ENCODE measurements around the gene ZNF488. TPM values are rescaled to one million over a fixed set of nuclear protein-coding genes. Genes with fewer than 3 reads are reported as not detected.

Gene ZNF488, protein sequence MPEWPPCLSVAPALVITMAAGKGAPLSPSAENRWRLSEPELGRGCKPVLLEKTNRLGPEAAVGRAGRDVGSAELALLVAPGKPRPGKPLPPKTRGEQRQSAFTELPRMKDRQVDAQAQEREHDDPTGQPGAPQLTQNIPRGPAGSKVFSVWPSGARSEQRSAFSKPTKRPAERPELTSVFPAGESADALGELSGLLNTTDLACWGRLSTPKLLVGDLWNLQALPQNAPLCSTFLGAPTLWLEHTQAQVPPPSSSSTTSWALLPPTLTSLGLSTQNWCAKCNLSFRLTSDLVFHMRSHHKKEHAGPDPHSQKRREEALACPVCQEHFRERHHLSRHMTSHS
- under 0.01 TPM in 1 of 2 replicates, not detected in the other for total RNA-seq

GRCh38 chr10:47384148-47384921, at the start of gene ZNF488:
Gene ZNF488 (minus strand): TSS chr10:47384293. CDS start chr10:47368829, 15,464 bp downstream.

DNA sequence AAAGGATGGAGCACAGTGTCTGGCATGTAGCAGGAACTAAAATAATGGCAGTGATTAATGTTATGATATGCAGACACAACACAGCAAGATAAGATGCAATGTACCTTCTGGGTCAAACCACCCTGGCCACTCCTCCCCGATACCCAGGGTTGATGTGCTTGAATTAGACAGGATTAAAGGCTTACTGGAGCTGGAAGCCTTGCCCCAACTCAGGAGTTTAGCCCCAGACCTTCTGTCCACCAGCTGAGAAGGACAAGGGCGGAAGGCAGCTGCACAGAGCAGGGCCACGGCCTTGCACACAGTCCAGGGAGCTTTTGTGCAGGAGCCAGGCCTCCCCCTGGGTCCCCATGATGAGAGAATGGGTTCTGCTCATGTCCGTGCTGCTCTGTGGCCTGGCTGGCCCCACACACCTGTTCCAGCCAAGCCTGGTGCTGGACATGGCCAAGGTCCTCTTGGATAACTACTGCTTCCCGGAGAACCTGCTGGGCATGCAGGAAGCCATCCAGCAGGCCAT, 35.9 kb downstream of the ZNF488 start, which contains the start of gene RBP3:
Gene RBP3, plus strand, starts transcription at position 226 of the 514 bp plus-strand sequence. Its CDS starts 122 bp downstream, at position 348.

DNA sequence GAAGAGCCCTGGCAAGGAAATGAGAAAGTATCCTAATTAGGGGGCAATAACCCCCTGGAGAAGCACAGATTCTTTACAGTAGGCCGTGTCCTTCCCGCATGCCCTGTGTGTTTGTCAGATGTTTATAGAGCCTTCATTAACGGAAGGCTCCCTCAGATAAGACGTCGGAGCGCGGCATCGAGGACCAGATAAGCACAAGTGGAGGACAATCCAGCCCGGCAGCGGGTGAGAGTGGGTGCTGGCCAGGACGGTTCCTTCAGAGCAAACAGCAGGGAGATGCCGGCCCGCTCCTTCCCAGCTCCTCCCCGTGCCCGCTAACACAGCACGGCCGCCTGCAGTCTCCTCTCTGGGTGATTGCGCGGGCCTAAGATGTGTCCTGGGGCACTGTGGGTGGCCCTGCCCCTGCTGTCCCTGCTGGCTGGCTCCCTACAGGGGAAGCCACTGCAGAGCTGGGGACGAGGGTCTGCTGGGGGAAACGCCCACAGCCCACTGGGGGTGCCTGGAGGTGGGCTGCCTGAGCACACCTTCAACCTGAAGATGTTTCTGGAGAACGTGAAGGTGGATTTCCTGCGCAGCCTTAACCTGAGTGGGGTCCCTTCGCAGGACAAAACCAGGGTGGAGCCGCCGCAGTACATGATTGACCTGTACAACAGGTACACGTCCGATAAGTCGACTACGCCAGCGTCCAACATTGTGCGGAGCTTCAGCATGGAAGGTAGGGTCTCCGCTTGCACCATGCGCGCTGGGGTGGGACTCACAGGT, 61.6 kb downstream of the ZNF488 start, which contains the start of gene GDF2:
Gene GDF2, plus strand, starts transcription at position 155 of the 762 bp plus-strand sequence. Its CDS starts 215 bp downstream, at position 370.

Other genes with a start within 250 kb of the ZNF488 start
- not detected in 2 replicates for gene GDF10, start 84.1 kb downstream of the ZNF488 start, total RNA-seq
- not detected in 2 replicates for gene GDF2, start 61.8 kb downstream of the ZNF488 start, total RNA-seq
- under 0.01 TPM in 1 of 2 replicates, not detected in the other for gene RBP3, start 35.9 kb downstream of the ZNF488 start, total RNA-seq
- gene ANXA8, start 99.8 kb upstream of the ZNF488 start, total RNA-seq = 2.2 and 4.5 TPM in 2 replicates
- gene FAM25G, start 107.4 kb upstream of the ZNF488 start, total RNA-seq = not detected in 2 replicates
- 4.8 and 5.5 TPM in 2 replicates for gene AGAP9, start 139.3 kb upstream of the ZNF488 start, total RNA-seq

Data from smooth muscle cell of the umbilical artery (primary cell).